DMS153 (cell line): ENCODE measurements around the gene NANS.
"Not testable (repeated sequence)": the region's sequence is repeated elsewhere in the genome, so short reads cannot be mapped to it uniquely, and the experiment has no call there.

ENCODE experiments used
- DNase-seq: peaks from one replicate; lab custom pipeline; 2025; lab: John Stamatoyannopoulos, UW

NANS gene, protein sequence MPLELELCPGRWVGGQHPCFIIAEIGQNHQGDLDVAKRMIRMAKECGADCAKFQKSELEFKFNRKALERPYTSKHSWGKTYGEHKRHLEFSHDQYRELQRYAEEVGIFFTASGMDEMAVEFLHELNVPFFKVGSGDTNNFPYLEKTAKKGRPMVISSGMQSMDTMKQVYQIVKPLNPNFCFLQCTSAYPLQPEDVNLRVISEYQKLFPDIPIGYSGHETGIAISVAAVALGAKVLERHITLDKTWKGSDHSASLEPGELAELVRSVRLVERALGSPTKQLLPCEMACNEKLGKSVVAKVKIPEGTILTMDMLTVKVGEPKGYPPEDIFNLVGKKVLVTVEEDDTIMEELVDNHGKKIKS

DNA sequence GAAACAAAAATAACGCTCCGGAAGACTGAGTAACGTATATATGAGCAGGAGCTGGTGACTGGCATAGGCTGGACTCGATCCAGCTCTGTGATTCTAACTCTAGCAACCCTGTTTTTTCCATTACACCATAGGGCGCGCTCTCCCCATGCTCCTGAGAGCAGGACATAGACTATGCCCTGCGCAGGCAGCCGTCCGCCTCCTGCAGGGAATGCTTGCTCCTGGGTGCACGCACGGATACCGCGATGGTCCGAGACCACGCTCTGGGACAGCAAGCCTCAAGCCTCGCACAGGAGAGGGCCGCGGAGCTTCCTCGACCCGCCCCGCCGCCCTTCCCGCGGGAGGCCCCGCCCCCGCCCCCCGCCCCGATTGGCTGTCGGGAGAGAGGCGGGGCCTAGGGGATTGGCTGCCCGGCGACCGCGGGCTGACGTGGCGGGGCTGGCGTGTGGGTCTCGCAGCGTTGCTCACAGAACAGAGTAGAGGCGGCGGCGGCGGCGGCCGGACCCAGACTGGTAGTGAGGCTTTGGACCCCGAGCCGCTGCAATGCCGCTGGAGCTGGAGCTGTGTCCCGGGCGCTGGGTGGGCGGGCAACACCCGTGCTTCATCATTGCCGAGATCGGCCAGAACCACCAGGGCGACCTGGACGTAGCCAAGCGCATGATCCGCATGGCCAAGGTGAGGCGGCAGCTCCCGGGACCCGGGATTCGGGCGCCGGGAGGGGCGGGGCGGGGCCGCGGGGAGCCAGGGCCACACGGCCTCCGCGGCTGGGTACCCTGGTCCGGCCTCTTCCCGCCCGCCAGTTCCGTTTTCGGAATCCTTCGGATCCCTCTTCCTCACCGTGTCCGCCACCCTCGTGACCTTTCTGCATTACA, at the start of gene NANS:
Gene NANS (plus strand): TSS at position 464 of the 869 bp plus-strand sequence. CDS start 77 bp downstream, at position 541.
- peak; percentile 93 for DNase-seq

DNA sequence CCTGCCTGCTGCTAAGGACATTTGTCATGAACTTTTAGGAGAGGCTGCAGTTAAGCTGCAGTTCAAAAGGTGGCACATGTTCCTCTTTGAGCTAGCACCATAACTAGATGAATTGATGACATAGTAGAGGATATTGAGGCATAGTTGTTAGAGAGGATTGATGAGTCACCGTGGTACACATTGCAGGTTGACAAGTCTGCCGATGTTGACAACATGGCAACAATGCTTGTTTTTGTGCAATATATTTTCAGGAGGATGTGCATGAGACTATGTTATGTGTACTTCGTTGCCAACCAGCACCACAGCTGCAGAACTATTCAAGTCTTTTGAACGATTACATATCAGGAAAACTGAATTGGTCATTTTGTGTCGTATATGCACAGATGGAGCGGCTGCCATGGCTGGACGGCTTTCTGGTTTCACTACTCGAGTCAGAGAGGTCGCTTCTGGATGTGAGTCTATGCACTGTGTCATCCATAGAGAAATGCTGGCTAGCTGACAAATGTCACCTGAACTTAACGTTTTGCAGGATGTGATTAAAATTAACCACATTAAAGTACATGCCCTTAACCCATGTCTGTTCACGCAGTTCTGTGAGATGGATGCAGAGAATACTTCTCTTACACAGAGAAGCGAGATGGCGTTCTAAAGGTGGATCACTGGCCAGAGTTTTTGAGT, 49.1 kb upstream of the NANS start:
- no peak for DNase-seq

- no peak for DNase-seq
These were observed 47.8 kb upstream of the NANS start for GRCh38 chr9:98008764-98009163.

- DNase-seq, result no peak
These were observed 47.1 kb upstream of the NANS start for GRCh38 chr9:98009437-98009836.

GRCh38 chr9:98009936-98010335, 46.6 kb upstream of the NANS start:
- DNase-seq, result no peak

GRCh38 chr9:98010445-98010844, 46.1 kb upstream of the NANS start:
- DNase-seq, result no peak

DNA sequence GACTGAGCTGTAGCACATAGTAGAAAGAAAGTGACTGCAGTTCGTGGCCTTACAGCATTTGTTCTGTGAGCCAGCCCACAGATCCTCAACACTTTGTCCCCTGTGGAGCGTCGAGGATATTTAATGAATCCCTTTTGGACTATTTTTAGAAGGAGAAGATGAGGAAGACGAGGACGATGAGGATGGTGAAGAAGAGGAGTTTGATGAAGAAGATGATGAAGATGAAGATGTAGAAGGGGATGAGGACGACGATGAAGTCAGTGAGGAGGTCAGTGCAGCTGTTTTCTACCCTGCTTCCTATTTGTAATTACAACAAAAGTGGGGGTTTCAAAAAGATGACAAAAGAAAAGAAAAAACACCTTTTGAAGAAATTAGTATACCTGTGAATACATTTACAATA, 45.4 kb upstream of the NANS start:
- no peak for DNase-seq

GRCh38 chr9:98016137-98016680, 40.3 kb upstream of the NANS start:
- DNase-seq, result no peak

GRCh38 chr9:98017306-98017705, 39.2 kb upstream of the NANS start:
- DNase-seq, result no peak

GRCh38 chr9:98018347-98018746, 38.2 kb upstream of the NANS start:
- no peak for DNase-seq

DNA sequence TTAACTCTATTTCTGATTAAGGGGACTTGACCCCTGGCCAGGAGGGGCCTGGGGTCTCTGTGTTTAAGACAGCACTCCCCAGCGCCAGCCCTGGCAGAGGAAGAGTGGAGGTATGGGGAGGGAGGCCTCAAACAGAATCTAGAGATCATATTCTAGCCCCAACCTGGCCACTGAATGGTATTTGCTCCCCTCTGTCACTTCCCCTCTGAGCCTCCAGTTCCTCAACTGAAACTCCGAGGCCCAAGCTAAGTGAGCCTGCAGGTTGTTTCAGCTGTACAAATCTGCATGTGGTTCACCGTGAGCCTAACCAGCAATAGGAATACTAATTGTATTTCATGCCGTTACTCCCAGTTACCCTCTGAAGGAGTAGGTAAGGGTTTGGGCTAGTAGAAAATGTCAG, 37.4 kb upstream of the NANS start:
- DNase-seq, result no peak

- DNase-seq, result not testable (repeated sequence)
These were observed 36.7 kb upstream of the NANS start for GRCh38 chr9:98019869-98020268.

DNA sequence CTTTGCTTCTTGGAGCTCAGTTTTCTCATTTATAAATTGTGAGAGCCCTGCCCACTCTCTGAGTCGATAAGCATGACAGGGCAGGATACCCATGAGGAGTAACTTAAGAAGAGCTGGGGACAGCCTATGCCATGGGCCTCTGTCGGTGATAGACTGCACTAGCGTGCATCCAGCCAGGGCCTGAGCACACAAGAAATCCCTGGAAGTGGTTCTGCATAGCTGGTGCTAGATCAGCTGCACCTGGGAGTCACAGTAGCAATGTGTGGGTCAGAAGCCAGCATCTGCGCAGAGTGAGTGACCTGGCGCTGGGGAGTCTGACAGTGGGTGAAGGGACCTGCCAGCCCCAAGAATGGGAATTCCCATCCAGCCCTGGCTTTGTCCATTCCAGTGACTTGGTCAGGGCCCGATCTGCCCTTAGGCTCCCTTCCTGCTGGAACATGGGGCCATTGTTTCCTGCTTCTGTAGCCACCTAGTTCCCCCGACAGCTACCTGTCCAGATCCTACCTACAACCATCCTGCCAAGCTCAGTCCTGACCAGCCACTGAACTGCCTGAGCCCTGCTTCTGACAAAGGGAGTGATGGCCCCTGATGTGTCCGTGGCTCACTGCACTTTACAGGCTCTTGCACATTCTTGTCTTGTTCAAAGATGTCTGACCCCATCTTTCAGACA, 35.9 kb upstream of the NANS start:
- no peak for DNase-seq

GRCh38 chr9:98021306-98022040, 35.1 kb upstream of the NANS start:
- DNase-seq, result no peak

- no peak for DNase-seq
These were observed 34.1 kb upstream of the NANS start for GRCh38 chr9:98022447-98022846.

DNA sequence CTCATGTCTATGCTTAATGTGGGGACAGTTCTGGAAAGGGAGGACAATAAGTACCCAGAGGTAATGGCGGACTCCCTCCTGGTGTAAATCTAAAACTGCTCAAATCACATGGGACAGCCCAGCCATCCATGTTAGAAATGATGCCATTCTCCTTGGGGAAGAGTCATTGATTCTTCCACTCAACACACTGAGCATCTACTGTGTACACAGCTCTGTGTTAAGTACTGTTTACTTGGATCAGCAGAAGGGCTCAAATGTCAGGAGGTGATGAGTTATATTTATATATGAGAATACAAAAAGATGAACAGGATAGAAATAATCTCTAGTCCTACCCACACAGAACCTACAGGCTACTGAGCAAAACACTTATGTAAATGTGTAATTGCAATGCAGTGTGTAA, 31.8 kb upstream of the NANS start:
- DNase-seq, result no peak

- no peak for DNase-seq
These were observed 25.4 kb upstream of the NANS start for GRCh38 chr9:98031169-98031568.

DNA sequence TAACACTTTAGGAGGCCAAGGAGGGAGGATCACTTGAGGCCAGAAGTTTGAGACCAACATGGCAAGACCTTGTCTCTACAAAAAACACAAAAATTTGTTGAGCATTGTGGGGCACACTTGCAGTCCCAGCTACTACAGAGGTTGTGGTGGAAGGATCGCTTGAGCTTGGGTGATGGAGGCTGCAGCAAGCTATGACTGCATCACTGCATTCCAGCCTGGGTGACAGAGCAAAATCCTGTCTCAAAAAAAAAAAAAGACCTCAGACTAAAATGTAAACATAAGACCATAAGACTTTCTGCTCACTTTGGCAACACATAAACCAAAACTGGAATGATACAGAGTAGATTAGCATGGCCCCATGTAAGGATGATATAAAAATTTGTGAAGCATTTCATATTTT, 24.6 kb upstream of the NANS start:
- DNase-seq, result no peak

DNA sequence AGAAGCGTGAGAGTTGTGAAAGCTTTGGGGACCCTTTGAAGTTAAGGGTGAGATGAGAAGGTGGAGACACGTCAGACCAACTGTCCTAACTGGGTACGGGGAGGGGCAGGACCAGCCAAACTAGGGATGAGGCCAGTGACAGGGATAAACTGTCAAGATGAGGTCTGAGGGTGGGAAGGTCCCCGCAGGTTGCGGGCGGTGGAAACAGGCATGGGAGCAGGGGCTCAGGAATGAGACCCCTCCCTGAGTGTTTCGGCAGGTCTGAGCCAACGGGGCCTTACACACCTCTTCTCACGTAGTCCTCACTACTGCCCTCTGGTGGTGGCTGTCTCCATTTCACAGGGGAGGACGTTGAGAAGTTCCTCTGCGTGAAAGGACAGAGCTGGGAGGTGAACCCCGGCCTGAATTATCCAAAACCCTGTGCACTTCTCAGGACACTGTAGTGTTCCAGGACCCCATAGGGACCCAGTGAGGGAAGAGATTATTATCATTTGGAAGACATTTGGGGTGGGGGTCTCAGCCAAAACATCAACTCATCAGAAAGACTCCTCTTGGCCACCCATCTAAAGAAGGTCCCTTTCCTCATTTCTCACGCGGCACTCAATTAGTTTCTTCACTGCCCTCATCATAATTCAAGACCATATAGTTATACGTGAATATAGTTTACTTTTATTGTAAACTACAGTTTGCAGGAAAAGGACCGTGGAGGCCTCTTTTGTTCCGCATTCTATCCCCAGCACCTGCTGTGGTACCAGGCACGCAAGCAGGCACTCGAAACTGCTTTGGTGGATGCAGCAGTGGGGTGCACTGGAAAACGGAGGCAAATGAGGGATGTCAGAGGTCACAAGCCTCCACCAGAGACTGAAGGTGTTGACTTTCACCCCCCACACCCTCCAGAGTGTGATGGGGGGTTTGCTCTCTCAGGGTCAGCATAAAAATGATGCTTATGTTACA, 21.7 kb upstream of the NANS start:
- DNase-seq, result peak; percentile 14

DNA sequence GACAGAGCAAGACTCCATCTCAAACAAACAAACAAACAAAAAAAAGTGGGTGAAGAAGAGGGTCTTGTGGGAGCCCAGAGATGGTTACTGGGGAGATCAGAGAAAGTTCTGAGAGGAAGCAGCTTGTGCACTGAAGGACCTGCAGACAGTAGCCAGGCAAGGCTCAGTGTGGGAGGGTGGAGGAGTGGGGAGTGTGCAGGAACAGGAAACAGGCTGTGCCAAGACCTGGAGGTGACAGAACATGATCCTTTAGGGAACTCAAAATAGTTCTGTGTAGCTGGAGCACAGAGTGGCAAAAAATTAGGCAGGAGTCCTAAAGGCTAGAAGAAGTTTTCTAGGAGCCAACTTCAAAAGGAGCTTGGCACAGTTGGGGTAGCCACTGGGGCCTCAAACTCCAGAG, 19.2 kb upstream of the NANS start:
- no peak for DNase-seq
